GM19397 (cell line): ENCODE data around the gene PUS1.

Experiments used
- ATAC-seq: cut with Tn5 transposase; IDR thresholded peaks from one replicate; pipeline ENCODE4 v1.9.1; 2021; ENCODE audit warnings: mild to moderate bottlenecking, moderate library complexity; ENCODE audit not compliant: unreplicated experiment

The PUS1 gene

DNA sequence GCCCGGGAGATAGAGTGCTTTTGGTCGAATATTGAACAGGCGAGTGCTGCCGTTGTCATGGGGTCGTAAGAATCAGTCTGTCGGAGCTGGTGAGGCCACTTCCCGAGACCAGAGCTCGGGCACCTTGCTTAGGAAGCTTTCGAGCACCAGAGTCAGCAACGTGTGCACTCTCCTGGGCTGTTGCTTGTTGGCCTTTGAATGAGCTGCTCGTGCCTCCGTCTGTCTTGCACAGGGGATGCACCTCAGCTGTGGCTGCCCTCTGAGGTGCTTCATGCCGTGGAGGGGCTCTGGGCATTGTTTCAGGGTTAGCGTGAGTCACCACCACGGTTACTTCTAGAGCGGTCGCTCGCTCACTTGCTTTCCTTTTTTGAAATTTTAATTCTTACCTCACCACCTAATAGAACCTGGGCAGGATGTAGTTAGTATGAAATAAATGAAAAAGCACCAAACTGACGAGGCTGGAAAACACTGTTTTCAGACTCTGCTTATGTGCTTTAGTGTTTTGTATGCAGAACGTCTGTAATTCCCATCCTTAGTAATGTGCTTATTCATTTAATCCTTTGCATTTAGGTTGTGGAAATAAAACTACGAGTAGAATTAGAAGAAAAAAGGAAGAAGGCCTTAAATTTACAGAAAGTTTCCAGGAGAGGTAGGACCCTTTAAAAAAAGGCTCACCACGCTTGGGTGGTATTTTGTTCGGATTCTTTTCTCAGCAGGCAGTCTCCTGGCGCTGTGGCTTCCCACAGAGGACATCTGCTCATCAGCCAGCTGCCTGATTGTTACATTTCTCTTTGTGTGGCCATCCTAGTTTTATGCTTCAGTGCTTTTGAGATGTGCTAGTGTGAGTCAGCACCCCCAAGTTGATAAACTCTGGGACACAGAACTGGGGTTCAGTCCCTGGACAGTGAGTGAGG, 61.2 kb downstream of the PUS1 start:
- ATAC-seq: no peak

DNA sequence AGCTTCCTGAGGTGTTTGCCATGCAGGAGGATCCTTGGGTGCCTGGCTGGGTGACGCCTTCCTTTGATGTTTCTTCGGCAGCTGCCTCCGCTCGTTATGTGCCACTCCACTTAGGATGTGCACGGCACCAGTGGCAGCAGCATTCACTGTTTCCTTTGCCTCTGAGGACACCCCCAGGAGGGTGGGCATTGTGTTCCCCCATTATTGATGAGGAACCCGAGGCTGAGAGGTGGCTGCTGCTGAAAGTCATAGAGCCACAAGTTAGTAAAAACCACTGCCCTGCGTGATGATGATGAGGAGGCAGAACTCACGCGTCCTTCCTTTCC, 61.9 kb downstream of the PUS1 start:
- no peak for ATAC-seq

DNA sequence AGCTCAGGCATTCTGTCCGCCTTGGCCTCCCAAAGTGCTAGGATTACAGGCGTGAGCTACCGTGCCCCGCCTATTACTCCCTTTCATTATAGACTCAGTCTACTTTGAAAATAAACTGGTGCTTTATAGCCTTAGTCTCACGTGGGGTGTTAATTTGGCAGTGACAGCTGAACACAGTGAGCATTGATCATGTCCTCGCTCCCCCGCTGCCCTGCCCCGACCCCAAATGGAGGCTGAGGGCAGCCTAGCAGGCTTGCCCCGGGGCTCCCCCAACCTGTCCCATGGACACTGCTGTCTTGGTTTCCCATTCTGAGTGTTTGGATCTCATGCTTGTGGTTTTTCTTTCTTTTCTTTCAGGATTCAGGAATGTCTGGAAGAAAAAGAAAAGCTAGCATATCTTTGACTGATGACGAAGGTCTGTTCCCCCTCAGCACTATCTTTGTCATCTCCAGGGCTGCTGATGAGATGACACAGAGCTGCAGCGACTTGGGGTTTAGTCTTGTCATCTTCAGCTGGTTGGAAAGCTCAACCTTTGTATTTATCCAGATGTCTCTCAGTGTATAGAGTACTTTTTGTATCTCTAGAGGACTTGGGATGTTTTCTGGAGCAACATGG, 62.8 kb downstream of the PUS1 start:
- ATAC-seq: no peak

DNA sequence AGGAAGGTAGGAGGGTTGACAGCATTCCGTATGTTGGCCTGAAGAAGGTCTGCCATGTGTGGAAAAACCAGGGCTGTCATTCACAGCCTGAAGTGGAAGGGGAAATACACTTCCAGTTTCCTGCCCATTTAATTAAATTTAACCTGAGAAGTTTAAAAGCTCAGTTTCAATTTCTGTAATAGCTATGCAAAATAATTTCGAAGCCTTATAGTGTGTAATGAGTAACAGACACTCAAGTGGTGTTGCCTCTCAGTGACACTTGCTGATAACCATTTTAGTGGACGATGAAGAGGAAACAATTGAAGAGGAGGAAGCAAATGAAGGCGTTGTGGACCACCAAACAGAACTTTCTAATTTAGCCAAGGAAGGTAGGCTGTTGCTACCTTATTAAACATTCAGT, 65.5 kb downstream of the PUS1 start:
- ATAC-seq: no peak
